Keratinocyte (primary cell): Measurements from ENCODE around the gene ZBTB20. TPM values are rescaled to one million over a fixed set of nuclear protein-coding genes. Genes with fewer than 3 reads are reported as not detected.

Source experiments
- DNase-seq: peaks from one replicate; pipeline ENCODE4 v3.0.0-alpha.2; 2011; ENCODE audit warnings: low read depth, missing footprints, low spot score
- FAIRE-seq: peaks from 2 replicates; lab custom pipeline; 2011; peaks lifted over from hg19 to GRCh38; lab: Jason Lieb, UNC
- H2AFZ ChIP-seq: 2 replicates; pipeline ENCODE4 v1.6.0; 2012; ENCODE audit warnings: low read length, control low read depth, inconsistent platforms; ENCODE audit not compliant: control insufficient read depth
- H3K27ac ChIP-seq: 2 replicates; pipeline ENCODE4 v1.5.1; 2011; ENCODE audit warnings: low read length; ENCODE audit not compliant: control insufficient read depth, insufficient read depth
- H3K27me3 ChIP-seq: 3 replicates; pipeline ENCODE4 v1.6.0; 2011; ENCODE audit warnings: low read length; ENCODE audit not compliant: control insufficient read depth, insufficient read depth; ENCODE audit errors: extremely low read depth
- H3K36me3 ChIP-seq, 2 experiments: 2 replicates in 1 of 2; 3 replicates in 1 of 2; pipeline ENCODE4 v1.5.1; 2011; ENCODE audit warnings: low read length in 2 of 2, mild to moderate bottlenecking in 1 of 2; ENCODE audit not compliant: control insufficient read depth in 2 of 2, insufficient read depth in 2 of 2; ENCODE audit errors: extremely low read depth in 1 of 2
- H3K4me1 ChIP-seq: 3 replicates; pipeline ENCODE4 v1.5.1; 2011; ENCODE audit warnings: low read length; ENCODE audit not compliant: control insufficient read depth, insufficient read depth; ENCODE audit errors: extremely low read depth
- H3K4me2 ChIP-seq: 3 replicates; pipeline ENCODE4 v1.6.0; 2011; ENCODE audit warnings: low read depth, low read length; ENCODE audit not compliant: control insufficient read depth, insufficient read depth; ENCODE audit errors: extremely low read depth
- H3K4me3 ChIP-seq, 3 experiments: fragments of 200-600 bp in 1 of 3; sonication (generic) in 1 of 3; 2 replicates in 2 of 3; 3 replicates in 1 of 3; pipeline ENCODE4 v1.5.1; 2011 to 2016; ENCODE audit warnings: low read length in 3 of 3, mild to moderate bottlenecking in 3 of 3, control low read depth in 2 of 3, inconsistent platforms in 1 of 3, low read depth in 1 of 3, mixed read lengths in 1 of 3, mixed run types in 1 of 3, moderate library complexity in 1 of 3; ENCODE audit not compliant: control insufficient read depth in 2 of 3, insufficient read depth in 2 of 3; ENCODE audit errors: extremely low read depth in 1 of 3
- H3K79me2 ChIP-seq: 2 replicates; pipeline ENCODE4 v1.6.0; 2012; ENCODE audit warnings: low read length; ENCODE audit not compliant: control insufficient read depth, insufficient read depth
- H3K9ac ChIP-seq: 3 replicates; pipeline ENCODE4 v1.6.0; 2011; ENCODE audit warnings: low read length; ENCODE audit not compliant: control insufficient read depth, insufficient read depth; ENCODE audit errors: extremely low read depth
- H3K9me1 ChIP-seq: 3 replicates; pipeline ENCODE4 v1.6.0; 2011; ENCODE audit warnings: low read length; ENCODE audit not compliant: control insufficient read depth, insufficient read depth; ENCODE audit errors: extremely low read depth
- H3K9me3 ChIP-seq: 2 replicates; pipeline ENCODE4 v1.5.1; 2012; ENCODE audit warnings: low read depth, low read length; ENCODE audit not compliant: control insufficient read depth
- H4K20me1 ChIP-seq: 3 replicates; pipeline ENCODE4 v1.6.0; 2011; ENCODE audit warnings: low read length; ENCODE audit not compliant: control insufficient read depth, insufficient read depth; ENCODE audit errors: extremely low read depth
- EZH2 ChIP-seq: IDR thresholded peaks from one replicate; pipeline ENCODE4 v1.6.1; 2012; ENCODE audit warnings: inconsistent platforms, mild to moderate bottlenecking, low read length, moderate library complexity
- dilution Hi-C: fragments of 300-500 bp; cut with MboI; formaldehyde crosslinking; loops from one replicate; pipeline ENCODE4 v1.7.0; 2020; ENCODE audit warnings: low sequenced_read_pairs; ENCODE audit not compliant: extremely low pct_ligation_motif_present
- polyA plus RNA-seq, 5 experiments: library from polyadenylated mRNA; depleted of rRNA in 3 of 5; stranded (reverse) in 3 of 5; stranded (forward) in 1 of 5; unstranded in 1 of 5; fragments of >200 nt; gene quantifications; 1 replicate in 1 of 5; 2 replicates in 3 of 5; 3 replicates in 1 of 5; pipeline versions ENCODE4 v1.2.1 to v1.2.3, GENCODE V29; 2011 to 2012; ENCODE audit warnings: missing spikeins in 2 of 5, low read depth in 1 of 5, low replicate concordance in 1 of 5
- TF ChIP-seq, protein P1 (sequence below), 3 experiments: IDR thresholded peaks in 1 of 3; conservative IDR thresholded peaks in 1 of 3; optimal IDR thresholded peaks in 1 of 3; 2 replicates in 2 of 3; 3 replicates in 1 of 3; pipeline versions ENCODE3 to v1.5.1; 2011; ENCODE audit warnings: low read length in 3 of 3, mild to moderate bottlenecking in 3 of 3, moderate library complexity in 2 of 3, control low read depth in 1 of 3, inconsistent platforms in 1 of 3; ENCODE audit not compliant: insufficient read depth in 2 of 3; ENCODE audit errors: extremely low read depth in 1 of 3

ZBTB20 gene
- polyA plus RNA-seq, 1 donor (not counting 4 experiments of a cell fraction or from before 2014, with no cell fraction given) = 0.52 TPM

DNA sequence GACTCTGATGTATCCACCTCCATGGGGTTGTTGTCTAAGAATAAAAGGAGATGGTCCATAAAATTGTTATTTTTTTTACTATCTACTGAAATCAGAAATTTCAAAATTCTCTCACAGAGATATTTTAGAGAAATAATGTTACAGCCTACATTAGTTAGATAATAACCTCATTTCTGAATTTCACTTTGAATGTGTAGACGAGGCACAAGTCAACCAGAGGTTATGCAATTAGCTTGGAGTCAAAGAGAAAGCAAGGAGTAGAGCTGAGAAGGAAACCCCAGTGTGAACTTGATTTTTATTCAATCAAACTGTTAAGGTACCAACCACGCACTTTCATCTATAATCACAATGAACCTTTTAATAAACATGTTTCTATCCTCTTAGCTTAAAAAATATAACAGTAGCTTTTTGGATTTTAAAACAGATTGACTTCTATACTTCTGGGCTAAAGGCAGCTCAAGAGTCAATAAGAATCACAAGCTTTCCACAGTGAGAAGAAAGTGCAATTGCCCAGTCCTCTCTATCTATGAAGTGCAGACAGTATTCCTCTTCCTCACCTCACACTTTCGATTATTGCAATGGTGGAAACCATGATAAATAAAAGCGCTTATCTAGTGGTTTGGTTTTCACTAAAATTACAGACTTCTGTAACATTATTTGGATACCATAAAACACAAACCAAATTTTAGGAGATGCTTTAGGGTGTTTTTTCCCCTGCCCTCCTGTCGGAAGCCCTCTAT is 403.2 kb downstream of the ZBTB20 start:
- no peak overlapping the region for H3K4me2 ChIP-seq
- H3K4me1 ChIP-seq = no peaks in the 10 kb centered on the region
- no peaks in the 10 kb centered on the region for H3K36me3 ChIP-seq
- H3K79me2 ChIP-seq = no peaks in the 10 kb centered on the region
- dilution Hi-C loops = no loop called here
- no peaks in the 10 kb centered on the region for H3K27me3 ChIP-seq
- H3K9ac ChIP-seq = no peak overlapping the region
- DNase-seq (no peak), FAIRE-seq (no peak)
- TF ChIP-seq, protein P1, sequence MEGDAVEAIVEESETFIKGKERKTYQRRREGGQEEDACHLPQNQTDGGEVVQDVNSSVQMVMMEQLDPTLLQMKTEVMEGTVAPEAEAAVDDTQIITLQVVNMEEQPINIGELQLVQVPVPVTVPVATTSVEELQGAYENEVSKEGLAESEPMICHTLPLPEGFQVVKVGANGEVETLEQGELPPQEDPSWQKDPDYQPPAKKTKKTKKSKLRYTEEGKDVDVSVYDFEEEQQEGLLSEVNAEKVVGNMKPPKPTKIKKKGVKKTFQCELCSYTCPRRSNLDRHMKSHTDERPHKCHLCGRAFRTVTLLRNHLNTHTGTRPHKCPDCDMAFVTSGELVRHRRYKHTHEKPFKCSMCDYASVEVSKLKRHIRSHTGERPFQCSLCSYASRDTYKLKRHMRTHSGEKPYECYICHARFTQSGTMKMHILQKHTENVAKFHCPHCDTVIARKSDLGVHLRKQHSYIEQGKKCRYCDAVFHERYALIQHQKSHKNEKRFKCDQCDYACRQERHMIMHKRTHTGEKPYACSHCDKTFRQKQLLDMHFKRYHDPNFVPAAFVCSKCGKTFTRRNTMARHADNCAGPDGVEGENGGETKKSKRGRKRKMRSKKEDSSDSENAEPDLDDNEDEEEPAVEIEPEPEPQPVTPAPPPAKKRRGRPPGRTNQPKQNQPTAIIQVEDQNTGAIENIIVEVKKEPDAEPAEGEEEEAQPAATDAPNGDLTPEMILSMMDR (optimal IDR thresholded peaks at IDR 0.05 in 1 of 3, IDR thresholded peaks at IDR 0.05 in 1 of 3, conservative IDR thresholded peaks at IDR 0.05 in 1 of 3; ENCODE audit: extremely low read depth in 1 of 3, insufficient read depth in 2 of 3, low read length in 3 of 3) = no peak
- no peak for TF ChIP-seq EZH2
- no peak overlapping the region for H3K4me3 ChIP-seq
- H2AFZ ChIP-seq = no peak overlapping the region
- no peaks in the 10 kb centered on the region for H4K20me1 ChIP-seq
- no peaks in the 10 kb centered on the region for H3K9me3 ChIP-seq
- H3K9me1 ChIP-seq = no peaks in the 10 kb centered on the region
- H3K27ac ChIP-seq = no peak overlapping the region

GRCh38 chr3:114741066-114741465 is 406.0 kb downstream of the ZBTB20 start:
- H4K20me1 ChIP-seq = no peaks in the 10 kb centered on the region
- TF ChIP-seq EZH2 = no peak
- TF ChIP-seq, protein P1 (optimal IDR thresholded peaks at IDR 0.05 in 1 of 3, IDR thresholded peaks at IDR 0.05 in 1 of 3, conservative IDR thresholded peaks at IDR 0.05 in 1 of 3; ENCODE audit: extremely low read depth in 1 of 3, insufficient read depth in 2 of 3, low read length in 3 of 3) = no peak
- no peaks in the 10 kb centered on the region for H3K79me2 ChIP-seq
- no peak overlapping the region for H3K9ac ChIP-seq
- no peak overlapping the region for H3K4me3 ChIP-seq
- H3K36me3 ChIP-seq = no peaks in the 10 kb centered on the region
- H3K9me3 ChIP-seq = no peaks in the 10 kb centered on the region
- dilution Hi-C loops = no loop called here
- H3K4me2 ChIP-seq = no peak overlapping the region
- H3K27me3 ChIP-seq = no peaks in the 10 kb centered on the region
- FAIRE-seq = no peak
- H3K9me1 ChIP-seq = no peaks in the 10 kb centered on the region
- H3K27ac ChIP-seq = no peak overlapping the region
- no peak for DNase-seq
- H3K4me1 ChIP-seq = no peaks in the 10 kb centered on the region
- H2AFZ ChIP-seq = no peak overlapping the region
